Fibroblast of skin of left biceps (primary cell): ENCODE results near the gene LDHD.

Source experiments
- DNase-seq, 2 experiments: peaks; one replicate each; pipeline ENCODE4 v3.0.0-alpha.2; 2013; ENCODE audit warnings: low read depth in 2 of 2

The LDHD gene

DNA sequence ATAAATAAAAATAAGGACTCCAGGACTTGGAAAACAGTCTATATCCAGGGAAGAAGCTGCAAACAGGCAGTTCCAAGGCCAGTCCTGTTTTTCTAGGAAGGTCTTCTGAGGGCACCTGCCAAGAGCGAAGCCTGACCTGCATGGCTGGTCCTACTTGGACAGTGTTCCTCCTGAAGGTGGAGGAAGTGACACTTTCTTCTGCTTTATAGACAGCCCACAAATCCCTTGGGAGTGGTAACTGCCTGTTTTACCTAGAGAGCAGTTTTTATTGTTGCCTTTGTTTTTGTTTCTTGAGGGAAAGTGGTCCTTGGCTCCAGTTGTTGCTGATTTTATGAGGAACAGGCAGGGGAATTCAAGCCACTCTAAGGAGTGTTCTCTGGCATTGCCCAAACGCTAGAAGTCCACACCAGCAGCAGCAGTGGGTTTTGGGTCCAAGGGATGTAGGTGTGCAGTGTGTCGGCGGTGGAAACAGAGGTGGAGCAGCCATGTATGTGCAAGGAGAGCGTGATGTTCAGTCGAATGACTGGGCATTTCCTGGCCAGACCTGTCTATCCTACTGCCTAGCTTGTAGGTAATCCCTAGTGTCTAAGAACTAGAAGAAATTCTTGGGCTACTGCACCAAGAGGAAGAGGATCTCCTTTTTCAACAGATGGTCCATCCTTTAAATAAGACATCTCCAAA is 35.3 kb downstream of the LDHD start:
- DNase-seq, result no peak

DNA sequence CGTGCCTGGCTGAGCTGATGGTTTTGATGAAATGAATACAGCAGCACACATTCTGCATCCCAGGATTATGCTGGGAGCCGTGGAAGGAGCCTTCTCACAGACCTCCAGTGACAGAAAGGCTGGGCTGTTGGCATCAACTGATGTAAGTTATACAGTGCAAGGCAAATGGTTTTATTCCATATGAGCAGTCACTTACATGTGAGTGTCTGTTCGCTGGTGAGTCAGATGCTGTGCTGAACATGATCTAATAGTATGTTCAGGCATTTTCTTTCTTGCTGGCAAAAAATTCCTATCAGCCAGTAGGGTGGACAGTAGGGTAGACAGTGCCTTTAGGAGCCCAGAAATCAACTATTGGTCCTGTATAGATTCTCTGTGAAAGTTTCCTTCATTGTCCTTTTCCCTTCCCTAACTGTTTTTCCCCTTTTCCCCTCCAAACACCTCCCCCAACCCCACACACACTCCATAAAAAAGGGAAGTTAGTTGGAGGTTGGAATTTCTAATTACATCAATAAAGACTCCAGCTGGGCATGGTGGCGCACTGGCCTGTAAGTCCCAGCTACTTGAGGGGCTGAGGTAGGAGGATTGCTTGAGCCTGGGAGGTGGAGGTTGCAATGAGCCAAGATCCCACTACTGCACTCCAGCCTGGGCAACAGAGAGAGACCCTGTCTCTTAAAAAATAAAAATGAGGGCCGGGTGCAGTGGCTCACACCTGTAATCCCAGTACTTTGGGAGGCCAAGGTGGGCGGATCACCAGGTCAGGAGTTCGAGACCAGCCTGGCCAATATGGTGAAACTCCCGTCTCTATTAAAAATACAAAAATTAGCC is 36.2 kb downstream of the LDHD start:
- DNase-seq, result peak; percentile 25 to 34

GRCh38 chr16:75079346-75079926 is 37.1 kb downstream of the LDHD start:
- DNase-seq, result no peak

DNA sequence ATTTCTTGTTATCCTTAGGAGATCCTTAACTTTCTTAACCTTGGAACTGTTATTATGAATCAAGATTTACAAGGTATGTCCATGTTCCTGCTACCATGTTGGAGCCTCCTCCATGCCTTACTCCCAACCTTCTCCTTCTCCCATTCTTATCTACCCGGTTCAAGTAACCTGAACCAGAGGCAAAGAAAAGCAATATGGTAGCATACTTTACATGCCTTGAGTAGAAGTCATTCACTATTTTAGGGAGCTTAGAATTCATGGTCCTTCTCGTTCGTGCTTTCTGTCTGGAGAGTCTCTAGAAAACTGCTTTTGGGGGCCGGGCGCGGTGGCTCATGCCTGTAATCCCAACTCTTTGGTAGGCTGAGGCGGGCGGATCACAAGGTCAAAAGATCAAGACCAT is 37.7 kb downstream of the LDHD start:
- no peak for DNase-seq

DNA sequence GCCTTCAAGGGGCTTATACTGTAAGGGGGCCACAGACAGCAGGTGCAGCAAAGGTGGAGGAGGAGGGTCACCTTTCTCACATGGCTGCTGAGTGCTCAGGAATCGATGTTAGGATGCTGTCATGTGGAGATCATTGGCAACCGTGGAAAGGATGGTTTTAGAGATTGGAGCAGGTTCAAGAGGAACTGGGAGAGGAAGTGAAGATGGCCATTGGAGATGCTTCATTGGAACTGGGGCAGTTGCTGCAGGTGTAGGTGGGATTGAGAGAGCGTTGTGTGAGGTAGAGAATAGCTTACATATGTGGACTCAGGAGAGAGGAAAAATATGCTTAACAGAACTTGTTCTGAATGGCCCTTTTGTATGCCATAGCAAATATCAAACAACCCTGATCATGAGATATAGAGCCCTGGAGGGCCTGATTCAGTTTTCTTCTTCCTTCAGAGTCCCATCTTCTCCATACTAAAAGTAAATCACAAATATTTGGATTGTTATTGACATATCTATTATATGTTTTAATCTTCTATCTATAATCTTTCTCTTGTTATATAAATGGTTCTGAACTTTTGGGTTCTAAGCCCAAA is 40.8 kb downstream of the LDHD start:
- no peak for DNase-seq

GRCh38 chr16:75074920-75075687 is 41.5 kb downstream of the LDHD start:
- no peak for DNase-seq

GRCh38 chr16:75074304-75074793 is 42.2 kb downstream of the LDHD start:
- DNase-seq, result no peak

DNA sequence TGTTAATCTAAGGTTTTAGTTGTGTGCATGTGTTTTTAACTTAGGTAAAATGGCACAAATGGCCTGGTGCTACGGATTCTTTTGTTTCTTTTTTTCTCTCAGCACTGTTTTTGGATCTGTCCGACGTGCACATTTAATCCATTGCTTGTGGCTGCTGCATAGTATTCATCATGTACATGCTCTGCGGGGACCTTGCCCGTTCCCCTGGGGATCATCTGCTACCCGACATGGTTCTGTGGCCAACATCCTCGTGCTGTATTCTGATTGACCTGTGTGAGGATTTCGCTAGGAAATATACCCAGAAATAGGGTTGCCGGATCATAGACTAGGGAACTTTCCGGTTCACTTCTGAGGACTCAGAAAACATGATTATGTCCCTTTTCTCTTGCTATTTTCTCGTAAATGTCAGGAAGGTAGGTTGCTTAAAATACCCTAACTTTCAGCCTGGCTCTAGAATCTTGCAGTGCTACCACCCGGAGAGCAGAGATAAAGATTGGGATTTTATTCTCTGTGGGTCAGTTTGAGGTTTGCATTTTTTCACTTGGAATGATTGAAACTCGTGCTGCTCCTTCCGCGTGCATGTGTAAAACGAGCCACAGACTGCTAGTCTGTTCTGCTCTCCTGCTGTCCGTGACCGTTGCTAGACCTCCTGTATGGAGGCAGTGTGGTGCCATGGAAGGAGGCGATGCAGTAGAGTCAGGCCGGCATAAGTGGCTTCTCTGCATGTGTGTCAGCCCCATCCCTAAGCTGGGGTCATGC is 42.9 kb downstream of the LDHD start:
- DNase-seq, result no peak

- DNase-seq, result no peak
Observed at GRCh38 chr16:75072239-75072947, 44.2 kb downstream of the LDHD start.

GRCh38 chr16:75071621-75072020 is 45.0 kb downstream of the LDHD start:
- no peak for DNase-seq

DNA sequence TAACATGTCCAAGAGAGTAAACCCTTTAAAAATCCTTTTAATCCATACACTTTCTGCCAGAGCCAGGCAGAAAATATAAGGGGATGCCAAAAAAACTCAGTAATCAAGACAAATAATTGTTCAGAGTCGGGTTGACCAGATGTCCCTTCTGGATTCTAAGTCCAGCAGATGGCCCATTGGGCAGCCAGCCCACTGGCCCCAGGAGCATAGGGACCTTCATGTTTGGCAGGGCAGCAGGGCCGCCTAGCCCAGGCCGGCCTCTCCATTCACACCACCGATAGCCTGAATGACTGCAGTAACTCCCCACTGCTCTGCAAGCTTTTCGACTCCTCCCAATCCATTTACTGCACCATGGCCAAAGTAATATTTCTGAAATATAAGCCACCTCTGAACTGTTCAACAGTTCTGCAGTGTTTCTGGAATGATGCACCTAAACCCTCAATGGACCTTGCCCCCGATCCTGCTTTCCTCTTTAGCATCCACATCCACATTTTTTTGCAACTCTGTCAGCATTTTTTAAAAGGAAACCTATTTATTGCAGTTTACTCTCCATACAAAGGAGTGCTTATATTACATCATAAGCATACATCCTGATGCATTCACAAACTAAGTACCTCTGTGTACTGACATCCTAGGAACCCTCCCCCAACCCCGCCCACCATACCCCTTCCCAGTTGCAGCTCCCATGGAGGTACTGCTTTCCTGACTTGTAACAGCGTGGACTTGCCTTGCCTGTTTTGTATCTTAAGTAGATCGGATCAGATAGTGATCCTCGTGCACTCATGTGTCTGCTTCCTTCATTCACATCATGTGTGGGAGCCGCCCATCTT is 46.4 kb downstream of the LDHD start:
- DNase-seq, result no peak

- DNase-seq, result no peak
Observed at GRCh38 chr16:75068085-75069031, 48.2 kb downstream of the LDHD start.

GRCh38 chr16:75066861-75067447 is 49.6 kb downstream of the LDHD start:
- DNase-seq, result no peak

DNA sequence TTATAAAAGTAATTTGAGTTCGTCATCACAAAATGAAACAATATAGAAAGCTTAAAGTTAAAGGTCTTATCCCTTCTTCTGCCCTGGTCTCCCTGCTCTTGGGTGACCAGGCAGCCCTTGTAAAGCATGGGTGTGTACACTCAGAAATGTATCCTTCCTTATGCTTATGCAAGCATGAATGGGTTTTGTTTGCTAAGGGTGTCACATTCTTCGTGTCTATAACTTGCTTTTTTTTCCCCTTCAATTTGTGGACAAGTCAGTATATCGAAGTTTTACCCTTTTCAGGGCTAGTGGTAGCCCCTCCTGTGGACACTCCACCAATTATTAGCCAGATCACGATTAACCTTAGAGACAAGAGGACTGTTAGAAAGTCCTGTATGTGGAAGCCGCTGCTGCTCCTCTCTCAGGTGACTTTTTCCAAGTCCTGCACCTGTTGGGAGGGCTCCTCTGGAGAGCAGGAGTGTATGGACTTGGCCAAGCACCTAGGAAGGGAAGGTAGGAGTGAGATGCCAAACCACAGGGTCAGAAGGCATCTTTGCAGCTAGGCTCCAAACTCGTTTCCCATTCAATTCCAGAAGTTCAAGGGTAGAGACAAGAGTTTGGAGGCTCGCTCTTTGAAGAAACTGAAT is 50.9 kb downstream of the LDHD start:
- DNase-seq, result no peak

DNA sequence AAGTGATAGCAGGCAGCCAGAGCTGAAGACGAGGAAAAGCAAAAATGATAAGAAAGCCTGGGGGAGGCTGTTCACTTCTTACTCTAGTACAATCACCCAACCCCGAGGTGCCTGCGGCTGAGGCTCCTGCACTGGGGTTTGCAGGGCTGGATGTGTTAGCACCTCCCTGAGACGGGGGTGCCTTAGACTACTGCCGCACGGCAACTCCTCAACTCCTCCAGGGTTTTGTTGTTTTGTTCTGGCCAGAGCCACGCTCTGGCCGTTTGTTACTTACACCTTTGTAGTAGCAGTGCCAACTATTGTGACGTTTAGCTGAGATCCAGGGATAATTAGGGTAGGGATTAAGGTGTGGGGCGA is 51.5 kb downstream of the LDHD start:
- no peak for DNase-seq

DNA sequence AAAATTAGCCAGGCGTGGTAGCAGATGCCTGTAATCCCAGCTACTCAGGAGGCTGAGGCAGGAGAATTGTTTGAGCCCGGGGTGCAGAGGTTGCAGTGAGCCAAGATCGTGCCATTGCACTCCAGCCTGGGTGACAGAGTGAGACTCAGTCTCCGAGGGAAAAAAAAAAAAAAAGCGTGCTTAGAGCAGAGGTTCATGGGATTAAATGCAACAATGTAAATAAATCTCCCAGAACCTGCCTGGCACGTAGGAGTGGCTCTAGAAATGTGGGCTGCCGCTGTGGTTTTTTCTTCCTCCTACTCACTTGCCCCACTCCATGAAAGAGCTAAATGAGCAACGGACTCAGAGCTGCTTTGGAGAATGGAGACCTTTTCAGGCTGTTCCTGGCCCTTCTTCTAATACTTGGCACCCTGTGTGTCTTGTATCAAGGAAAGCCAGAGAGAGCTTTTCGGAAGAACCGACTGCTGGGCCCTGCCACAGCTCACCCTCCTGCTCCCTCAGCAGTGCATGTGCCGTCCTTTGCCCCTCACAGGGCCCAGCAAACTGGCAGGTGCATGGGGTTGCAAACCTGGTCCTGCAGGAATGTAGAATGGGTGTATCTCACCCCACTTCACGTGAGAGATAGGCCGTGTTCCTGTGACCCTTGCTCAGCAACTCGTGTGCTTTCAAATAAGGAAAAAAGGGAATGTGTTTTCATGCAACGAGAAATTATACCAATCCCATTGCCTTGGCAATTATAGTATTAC is 52.0 kb downstream of the LDHD start:
- no peak for DNase-seq
